Hypothalamus (tissue), 51 donors: ENCODE results near the gene RTN4RL2.
A peak's percentile ranks its signal among the peaks of the same experiment; 100 is the strongest.

ENCODE experiments used
- DNase-seq, 51 donors: peaks; one replicate each; lab custom pipeline; 2025; lab: John Stamatoyannopoulos, UW

RTN4RL2 gene

DNA sequence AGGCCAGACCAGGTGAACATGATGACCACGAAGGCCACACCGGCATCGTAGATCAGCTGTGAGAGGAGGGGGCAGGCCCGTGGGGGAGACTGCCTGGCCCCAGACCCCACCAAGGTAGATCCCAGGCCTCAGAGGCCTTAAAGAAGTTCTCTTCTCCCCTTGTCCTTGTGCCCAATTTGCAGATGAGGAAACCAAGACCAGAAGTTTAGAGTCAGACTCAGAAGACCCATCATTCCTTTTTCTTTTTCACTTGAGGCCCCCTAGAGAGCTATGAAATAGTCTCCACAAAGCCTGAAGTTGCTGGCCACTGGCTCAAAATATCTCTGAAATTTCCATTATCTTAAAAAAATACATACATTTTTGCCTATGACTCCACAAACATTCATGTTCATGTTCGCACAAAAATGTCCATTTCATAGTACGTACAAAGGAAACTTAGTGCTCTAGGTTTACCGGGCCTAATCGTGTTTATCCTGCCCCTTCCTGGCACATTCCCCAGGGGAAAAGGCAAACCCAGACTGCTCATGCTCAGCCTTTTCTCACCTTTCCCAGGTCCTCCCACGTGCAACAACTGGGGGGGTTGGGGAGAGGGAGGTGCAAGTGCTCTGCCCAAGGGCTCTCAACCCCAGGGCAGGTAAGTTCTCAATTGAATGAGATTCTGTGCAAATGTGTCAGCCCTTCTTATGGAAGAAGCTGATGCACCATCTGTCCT lies 35.9 kb downstream of the RTN4RL2 start:
- DNase-seq = no peak

DNA sequence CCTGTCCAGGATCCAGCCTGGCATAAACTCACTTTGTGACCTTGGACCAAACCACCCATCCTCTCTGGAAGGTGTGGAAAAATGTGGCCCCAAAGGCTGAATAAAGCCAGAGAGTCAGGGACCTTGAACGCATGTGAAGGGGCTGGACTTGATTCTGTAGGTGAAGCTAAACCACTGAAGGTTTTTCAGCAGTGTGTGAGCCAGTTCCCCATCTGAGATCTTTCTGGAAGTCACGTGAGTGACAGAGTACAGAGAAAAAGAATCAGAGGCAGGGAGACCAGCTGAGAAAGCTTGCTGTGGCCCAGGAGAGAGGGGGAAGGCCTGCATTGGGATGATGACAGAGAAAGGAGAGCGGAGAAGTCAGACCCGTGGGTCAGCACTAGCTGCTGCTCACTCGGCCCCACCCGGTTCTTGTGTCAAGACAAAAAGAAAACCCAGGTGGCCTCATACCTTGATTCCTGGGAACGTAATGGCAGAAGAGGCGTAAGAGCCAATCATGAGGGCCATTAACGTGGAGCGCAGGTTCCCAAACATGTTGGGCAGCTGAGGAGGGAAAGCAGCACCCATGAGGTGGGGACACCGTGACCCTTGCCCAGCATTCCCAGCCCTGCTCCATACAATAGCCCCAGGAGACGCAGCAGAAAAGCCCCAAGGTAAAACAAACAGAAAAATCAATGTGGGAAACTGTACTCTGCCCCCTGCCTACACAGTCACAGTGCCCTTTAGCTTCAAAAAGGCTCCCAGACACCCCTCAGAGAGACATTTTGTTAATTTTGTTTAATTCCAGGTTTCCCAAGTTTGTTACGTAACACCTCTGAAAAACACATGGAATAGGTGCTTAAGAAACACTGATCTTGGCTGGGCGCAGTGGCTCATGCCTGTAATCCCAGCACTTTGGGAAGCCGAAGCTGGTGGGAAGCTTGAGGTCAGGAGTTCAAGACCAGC lies 37.2 kb downstream of the RTN4RL2 start:
- no peak for DNase-seq

DNA sequence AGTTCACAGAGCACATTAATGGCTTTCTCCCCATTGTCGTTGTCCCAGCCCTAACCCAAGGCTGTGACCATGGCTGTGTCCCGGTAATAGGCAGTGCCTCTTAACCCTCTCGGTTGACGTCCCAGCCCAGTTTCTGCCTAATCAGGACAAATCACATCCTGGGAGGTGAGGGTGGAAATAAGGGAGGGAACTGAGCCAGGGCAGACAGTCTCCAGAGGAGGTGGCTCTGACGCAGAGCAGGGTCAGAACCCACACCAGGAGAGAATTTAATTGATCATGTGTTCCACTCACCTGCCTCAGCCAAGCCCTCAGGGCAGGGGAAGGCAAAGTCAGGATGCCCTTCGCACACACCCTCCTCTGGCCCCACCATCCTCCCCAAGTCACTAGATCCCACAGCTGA lies 38.2 kb downstream of the RTN4RL2 start:
- no peak for DNase-seq

DNA sequence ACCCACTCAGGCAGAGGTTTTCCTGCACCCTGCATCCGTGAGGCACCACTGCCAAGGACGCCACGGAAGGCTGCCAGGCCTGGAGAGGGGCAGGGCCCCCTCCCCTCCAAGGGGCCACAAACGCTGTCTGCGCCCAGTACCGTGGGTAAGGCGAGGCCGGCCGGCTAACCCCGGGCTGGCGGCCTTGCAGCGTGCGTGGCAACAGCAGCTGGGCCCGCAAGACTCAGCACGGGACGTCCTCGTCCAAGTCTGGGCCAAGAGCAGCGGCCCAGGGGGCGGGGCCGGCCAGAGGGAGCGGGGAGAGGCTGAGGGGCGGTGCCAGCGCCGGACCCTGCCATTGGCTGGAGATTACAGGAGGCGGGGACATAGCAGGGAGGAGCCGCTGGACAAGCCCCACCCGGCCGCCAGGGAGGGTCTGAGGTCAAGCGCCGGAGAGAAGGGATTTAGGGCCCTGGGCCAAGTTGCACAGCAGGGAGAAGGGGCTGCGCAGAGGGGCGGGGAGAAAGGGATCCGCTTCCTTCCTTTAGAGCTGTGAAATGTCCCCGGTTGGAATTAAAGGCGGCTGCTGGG lies 39.2 kb downstream of the RTN4RL2 start:
- DNase-seq = peak; percentile 13 to 93 (median 85)

GRCh38 chr11:57499983-57500461 lies 39.7 kb downstream of the RTN4RL2 start:
- no peak for DNase-seq

DNA sequence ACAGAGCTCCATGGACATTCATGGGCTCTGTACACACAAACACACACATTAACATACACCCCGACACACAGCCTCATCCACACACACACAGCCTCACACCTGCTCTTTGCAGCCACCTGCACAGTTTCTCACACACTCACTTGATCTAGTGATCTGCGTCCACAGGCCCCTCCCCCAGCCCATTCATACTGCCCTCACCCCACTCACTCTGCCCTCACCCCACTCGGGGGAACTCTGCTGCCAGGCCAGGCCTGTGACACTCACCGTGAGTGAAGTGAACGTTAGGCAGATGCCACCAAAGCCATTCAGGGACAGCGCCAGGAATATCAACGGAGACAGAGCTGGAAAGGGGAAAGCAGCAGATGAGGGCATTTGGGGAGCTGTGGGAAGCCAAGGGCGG lies 40.2 kb downstream of the RTN4RL2 start:
- DNase-seq = no peak

DNA sequence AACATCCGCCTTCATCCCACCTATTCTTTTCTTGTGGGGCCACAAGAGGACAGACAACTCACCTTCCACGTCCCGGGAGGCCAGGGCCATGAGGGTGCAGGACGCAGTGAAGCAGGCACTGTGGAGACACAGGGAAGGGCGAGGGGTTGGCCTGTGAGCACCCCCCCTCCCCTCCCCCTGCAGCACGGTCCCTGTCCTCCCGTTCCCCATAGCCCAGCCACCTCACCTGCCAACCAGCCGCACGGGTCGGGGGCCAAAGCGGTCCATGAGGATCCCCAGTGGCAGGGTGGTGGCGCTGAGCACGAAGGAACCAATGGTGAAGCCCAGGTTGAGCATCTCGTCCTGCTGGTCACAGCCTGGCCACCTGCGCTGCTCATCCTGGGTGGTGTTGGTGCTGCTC lies 40.6 kb downstream of the RTN4RL2 start:
- DNase-seq = no peak

DNA sequence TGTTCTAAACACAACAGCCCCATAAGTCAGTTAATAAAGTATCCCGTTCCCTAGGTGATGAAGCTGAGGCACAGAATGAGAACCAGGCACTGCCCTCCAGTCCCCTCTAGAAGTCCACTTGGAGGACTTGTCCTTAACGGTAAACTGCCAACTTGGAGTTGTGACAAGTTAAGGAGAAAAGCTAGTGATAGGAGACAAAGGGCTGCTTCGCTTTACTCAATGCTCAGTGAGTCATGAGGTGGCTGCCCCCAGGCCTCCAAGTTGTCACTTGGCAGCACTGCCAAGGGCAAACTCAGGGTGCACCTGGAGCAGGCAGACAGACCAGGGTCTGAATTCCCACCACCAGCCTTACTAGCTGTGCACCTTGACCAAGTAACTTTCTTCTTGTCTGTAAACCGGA lies 41.6 kb downstream of the RTN4RL2 start:
- DNase-seq = peak in 4 of 51 donors; percentile 9 to 24 (median 16)

DNA sequence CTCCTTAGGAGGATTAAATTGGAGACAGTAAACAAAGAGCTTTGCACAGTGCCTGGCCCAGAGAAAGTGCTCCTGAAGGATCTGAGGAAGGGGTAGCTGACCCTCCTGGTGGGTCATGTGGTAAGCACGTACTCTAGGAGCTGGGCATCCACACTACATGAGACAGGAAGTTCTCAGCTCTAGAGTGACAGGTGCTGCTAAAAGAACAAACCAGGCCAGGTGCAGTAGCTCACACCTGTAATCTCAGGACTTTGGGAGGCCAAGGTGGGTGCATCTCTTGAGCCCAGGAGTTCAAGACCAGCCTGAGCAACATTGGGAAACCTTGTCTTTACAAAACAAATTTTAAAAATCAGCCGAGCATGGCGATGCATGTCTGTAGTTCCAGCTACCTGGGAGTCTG lies 42.0 kb downstream of the RTN4RL2 start:
- DNase-seq = no peak

- DNase-seq = no peak
Observed at GRCh38 chr11:57502870-57503269, 42.5 kb downstream of the RTN4RL2 start.

GRCh38 chr11:57504511-57504910 lies 44.2 kb downstream of the RTN4RL2 start:
- no peak for DNase-seq

GRCh38 chr11:57506522-57506921 lies 46.2 kb downstream of the RTN4RL2 start:
- no peak for DNase-seq

DNA sequence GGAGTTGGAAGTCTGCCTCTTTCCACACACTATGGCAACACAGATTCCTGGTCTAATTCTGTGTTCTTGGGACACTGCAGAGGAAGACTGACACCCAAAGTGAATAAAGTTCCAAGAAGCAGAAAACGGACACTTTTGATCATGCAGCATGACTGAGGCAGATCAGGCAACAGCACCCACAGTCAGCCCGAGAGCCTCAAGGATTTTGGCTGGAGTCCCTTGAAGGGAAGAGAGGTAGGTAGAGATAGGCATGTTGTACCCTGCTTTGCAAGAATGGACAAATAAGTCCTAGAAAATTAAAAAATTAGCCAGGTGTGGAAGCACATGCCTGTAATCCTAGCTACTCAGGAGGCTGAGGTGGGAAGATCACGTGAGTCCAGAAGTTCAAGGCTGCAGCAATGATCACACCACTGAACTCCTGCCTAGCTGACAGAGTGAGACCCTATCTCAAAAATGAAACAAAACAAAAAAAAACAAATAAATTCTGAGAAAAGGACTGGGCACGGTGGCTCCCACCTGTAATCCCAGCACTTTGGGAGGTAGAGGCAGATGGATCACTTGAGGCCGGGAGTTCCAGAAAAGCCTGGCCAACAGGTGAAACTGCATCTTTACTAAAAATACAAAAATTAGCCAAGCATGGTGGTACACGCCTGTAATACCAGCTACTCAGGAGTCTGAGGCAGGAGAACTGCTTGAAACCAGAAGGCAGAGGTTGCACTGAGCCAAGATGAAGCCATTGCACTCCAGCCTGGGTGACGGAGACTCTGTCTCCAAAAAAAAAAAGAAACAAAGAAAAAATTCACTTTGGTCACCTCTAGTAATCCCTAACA lies 48.2 kb downstream of the RTN4RL2 start:
- DNase-seq = no peak

DNA sequence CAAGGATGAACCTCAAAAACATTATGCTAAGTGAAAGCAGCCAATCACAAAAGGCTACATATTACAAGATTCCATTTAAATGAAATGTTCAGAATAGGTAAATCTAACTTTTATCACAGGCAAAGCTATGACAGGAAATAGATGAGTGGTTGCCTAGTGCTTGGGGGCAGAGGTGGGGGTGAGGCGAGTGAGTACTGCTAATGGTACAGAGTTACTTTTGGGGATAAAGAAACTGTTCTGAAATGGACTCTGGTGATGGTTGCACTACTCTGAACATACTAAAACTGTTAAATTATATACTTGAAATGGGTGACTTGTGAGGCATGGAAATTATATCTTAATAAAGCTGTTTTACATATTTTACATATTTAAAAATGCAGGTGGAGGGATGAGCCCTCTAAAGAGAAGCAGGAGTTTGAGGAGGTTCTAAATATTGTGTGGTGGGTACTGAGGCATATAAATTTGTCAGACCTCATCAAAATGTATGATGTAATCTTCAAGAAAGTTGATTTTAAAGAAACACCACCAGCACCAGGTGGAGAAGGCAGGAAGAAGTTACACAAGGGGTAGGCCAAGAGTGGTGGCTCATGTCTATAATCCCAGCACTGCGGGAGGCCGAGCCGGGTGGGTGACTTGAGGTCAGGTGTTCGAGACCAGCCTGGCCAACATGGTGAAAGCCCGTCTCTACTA lies 51.6 kb downstream of the RTN4RL2 start:
- no peak for DNase-seq

- DNase-seq = no peak
Observed at GRCh38 chr11:57512646-57513451, 52.5 kb downstream of the RTN4RL2 start.

- DNase-seq = no peak
Observed at GRCh38 chr11:57513452-57513795, 53.1 kb downstream of the RTN4RL2 start.

- peak in 18 of 51 donors; percentile 5 to 46 (median 22) for DNase-seq
Observed at GRCh38 chr11:57513911-57514537, 53.7 kb downstream of the RTN4RL2 start.

DNA sequence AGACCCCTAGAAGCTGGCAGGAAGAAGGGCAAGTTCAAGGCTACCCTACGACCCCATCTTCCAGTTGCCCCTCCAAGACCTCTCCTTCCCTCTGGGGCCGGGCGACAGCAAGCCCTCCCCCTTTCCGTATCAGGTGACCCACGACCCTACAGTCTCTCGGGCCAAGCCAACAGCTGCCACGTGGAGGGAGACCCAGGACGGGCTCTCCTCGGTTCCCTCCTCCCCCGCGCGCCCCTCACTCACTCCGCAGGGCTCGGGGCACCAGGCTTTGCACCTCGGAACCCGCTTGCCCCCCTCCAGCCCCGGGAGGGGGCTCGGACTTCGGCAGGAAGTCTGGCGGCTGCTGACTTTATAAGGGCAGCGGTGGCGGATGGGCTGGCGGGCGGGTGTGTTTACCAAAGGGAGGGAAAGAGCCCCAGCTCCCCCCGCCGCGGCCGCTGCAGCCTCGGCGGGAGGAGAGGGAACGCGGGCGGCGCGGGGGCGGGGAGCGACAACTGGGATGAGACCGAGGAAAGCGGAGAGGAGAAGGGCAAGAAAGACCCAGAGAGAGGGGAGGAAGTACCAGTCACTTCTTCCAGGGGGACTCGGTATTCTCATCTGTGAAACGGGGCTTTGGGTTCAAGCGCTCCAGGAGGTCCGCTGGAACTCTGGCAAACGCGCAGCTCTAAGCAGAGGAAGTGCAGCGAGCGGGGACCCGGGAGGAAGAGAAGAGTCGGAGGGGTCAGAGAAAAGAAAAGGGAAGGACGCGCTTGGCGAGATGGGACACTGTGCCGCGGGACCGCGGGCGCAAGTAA lies 54.4 kb downstream of the RTN4RL2 start:
- peak in 15 of 51 donors; percentile 8 to 44 (median 20) for DNase-seq
